NCI-H748 treated with DMSO at 0.1 percent for 48 hours (cell line): ENCODE measurements around the gene CST6.
"Not testable (repeated sequence)": the region's sequence is repeated elsewhere in the genome, so short reads cannot be mapped to it uniquely, and the experiment has no call there.

Source experiments
- DNase-seq: peaks from one replicate; lab custom pipeline; 2025; lab: John Stamatoyannopoulos, UW

CST6 gene

DNA sequence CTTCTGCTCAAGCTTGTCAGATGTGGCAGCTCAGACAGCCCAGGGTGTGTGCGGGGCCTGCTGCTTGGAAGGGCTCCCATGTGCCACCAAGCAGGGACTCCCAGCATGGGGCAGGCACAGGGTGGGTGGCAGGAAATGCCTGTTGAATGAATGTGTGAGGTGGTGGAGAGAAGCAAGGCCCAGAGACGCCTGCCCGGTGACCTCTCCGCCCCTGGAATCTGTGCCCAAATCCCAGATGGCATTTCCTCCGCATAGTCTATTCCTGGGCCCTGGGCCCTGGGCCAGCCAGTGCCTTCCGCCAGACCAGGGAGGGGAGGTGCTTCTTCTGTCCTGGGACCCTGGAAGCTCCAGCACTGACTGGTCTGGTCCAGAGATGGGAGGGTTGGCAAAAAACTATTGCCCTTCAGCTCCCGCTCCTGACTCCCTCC is 3.7 kb downstream of the CST6 start:
- no peak for DNase-seq

- no peak for DNase-seq
Observed at GRCh38 chr11:66015936-66016792, 4.4 kb downstream of the CST6 start.

DNA sequence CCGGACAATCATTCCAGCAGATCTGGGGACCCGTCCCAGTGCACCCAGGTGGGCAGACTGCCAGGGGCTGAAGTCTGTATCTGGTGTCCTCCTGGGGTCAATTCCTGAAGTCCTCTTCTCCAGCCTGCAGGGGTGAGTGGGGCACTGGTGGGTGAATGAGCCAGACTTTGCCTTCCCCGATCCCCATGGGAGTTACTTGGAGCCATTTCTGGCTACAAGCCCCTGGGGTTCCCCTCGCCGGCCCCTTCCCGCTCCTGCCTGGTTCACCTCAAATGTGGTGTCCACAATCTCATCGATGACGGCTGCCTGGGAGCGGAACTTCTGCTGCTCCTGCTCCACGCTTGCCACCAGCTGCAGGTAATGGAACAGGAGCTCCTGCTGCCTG is 5.0 kb downstream of the CST6 start:
- no peak for DNase-seq

DNA sequence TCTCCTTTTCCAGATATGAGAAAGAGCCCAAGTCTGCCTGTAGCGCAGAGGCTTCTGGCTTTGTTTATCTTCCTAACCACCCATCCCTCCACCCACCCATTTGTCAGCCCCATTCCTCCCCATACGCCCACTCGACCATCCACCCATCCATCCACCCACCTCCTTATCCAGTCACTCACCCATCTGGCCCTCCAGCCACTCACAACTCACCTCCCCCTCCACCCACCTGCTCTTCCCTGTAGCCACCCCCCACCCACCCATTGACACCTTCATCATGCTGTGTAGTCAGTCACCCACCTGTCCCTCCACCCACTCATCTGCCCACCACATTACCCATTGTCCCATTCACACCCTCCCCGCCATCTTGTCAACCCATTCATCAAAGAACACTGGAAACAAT is 5.5 kb downstream of the CST6 start:
- DNase-seq: no peak

DNA sequence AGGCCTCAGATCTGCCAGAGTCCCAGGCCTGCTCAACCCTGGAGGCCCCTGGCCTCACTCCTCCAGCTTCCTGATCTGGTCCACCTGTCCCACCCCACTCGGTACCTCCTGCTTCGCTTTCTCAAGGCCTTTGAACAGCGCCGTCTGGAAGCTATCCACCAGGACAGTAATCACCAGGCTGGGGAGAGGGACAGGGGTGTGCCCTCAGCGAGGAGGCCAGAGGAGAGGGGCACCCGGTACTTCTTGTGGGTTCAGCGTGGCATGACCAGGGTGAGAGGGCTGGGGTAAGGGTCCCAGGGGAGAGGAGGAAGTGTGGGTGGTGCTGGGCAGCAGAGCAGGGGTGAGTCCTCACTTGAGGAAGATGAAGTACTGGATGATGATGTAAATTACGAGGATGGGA is 8.4 kb downstream of the CST6 start:
- DNase-seq: no peak

DNA sequence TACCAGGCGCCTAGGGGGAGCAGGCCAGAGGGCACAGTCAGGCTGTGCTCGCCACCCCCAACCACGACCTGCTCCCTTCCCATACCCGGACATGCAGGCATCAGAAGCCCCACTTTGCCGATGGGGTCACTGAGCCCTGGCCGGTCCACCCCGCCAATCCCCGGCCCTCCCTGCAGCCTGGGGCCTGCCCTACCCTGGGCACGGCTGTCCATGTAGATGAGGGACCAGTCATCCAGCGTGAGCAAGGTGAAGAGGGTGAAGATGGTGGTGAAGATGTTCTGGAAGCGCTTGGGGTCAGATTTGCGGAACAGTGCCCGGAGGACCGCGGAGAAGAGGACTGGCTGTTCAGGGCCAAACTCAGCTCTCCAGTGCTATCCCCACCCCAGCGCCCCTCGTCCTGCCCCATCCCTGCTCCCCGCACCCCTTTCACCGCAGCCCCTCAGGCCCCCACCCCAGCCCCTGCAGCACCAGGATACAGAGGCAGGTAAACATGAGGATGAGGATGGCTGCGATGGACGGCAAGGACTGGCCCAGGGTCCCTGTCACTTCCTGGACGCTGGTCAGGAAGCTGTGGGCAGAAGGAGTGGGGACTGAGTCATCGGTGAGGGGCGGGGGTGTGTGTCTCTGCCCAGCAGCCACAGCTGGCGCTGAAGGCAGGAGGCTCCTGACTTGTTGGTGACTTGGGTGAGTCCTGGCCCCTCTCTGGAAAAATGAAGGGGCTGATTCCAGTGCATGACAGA is 9.0 kb downstream of the CST6 start:
- DNase-seq: no peak

- peak; percentile 40 for DNase-seq
Observed at GRCh38 chr11:66022401-66023185, 10.8 kb downstream of the CST6 start.

- not testable (repeated sequence) for DNase-seq
Observed at GRCh38 chr11:66023186-66023440, 11.3 kb downstream of the CST6 start.

DNA sequence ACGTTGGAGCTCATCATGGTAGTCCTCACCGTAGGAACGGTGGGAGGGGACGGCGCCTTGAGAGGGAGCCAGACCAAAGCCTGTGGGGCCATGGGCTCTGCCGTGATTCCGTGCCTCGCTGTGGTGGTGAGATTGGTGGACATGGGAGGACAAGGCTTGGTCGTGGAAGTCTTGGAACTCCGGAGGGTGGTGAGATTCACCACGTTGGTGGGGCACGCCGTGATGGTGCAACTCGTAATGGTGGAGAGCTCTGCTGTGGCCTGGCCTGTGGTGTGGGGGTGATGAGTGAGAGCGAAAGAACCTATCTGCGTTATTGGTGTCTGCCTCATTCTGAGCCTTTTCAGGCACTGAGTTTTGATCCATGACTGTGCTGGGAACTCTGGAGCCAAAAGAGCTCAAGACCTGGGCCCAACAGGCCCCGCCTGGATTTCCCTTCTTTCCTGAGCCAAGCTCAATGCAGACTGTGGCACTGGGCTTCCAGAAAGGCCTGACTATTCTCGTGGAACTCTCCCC is 14.3 kb downstream of the CST6 start, which contains the start of gene CATSPER1:
Gene CATSPER1 (minus strand): TSS at position 463 of the 513 bp plus-strand sequence. CDS start 100 bp downstream, at position 363.
- no peak for DNase-seq

GRCh38 chr11:66032957-66033735 is 21.3 kb downstream of the CST6 start:
- no peak for DNase-seq

DNA sequence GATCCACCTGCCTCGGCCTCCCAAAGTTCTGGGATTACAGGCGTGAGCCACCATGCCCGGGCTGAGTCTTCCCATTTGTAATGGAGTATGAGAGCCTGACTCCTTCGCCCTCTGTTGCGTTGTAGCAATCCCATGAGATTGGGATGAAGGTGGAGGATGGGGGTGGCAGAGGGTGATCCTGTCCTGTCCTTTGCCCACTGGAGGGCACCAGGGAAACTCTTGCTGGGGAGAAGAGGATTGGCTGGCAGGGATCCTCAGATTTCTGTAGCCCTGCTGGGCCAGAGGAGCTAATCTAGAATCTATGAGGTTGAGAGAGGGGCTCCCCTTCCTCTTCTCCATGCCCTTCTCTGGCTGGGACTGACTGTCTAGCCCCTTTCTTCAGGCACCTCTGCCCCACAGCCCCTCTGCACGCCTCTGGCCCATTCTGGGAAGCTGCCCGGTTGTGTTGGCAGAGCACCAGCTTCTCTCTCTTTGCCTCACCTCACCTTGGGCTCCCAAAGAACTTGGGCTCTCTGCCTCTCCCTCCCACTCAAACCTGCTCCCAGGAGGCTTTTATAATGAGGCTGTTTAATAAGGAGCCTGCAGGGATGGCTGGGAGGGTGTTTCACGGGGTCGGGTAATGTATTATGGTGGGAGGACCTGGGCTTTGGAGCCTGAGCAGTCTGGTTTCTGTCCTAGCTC is 24.0 kb downstream of the CST6 start:
- no peak for DNase-seq

GRCh38 chr11:66036334-66036710 is 24.5 kb downstream of the CST6 start:
- DNase-seq: no peak

GRCh38 chr11:66037327-66037726 is 25.5 kb downstream of the CST6 start:
- no peak for DNase-seq

DNA sequence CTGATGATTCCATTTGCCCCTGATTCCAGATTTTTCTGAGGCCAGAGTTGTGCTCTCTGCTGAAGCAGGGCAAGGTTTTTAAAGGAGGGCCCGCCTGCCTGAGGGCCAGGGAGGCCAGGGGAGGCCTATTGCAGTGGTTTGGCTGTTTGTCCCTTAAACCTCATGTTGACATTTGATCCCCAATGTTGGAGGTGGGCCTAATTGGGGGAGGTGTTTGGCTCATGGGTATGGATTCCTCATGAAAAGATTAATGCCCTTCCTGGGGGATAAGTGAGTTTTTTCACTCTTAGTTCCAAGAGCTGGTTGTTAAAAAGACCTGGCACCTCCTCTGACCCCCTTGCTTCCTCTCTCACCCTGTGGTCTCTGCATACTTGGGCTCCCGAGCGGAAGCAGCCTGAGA is 28.0 kb downstream of the CST6 start:
- no peak for DNase-seq

DNA sequence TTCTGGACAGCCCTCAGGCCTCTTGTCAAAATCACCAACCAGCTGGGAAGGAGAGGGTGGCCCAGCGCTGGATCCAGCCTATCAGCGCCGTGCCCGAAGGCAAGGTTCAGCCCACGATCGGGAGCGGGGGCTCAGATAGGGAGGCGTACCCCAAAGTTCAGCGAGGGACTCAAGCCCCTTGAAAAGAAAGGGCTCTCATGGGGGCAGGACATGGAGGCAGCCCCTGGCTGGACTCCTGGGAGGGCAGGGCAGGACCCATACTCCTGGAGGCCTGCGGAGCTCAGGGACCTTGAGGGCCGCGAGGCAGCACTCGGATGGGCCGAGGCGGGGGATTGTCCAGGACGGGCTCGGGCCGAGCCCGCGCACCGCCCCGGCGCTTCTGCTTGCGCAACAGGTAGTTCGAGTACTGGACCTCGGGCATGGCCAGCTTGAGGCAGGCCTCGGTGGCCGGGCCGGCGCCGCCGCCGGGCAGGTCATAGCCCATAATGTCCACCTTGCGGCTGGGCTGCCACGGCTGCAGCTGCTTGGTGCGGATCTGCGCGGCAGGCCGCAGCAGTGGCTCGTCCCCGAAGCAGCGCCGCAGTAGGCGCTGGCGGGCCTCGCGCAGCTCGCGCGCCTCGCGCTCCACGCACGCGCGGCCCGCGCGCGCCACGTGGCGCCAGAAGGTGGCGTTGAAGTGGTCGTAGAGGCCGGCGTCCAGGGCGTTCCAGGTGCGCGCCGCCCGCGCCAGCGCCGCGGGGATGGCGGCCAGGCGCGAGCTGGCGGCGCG is 30.6 kb downstream of the CST6 start:
- DNase-seq: no peak

DNA sequence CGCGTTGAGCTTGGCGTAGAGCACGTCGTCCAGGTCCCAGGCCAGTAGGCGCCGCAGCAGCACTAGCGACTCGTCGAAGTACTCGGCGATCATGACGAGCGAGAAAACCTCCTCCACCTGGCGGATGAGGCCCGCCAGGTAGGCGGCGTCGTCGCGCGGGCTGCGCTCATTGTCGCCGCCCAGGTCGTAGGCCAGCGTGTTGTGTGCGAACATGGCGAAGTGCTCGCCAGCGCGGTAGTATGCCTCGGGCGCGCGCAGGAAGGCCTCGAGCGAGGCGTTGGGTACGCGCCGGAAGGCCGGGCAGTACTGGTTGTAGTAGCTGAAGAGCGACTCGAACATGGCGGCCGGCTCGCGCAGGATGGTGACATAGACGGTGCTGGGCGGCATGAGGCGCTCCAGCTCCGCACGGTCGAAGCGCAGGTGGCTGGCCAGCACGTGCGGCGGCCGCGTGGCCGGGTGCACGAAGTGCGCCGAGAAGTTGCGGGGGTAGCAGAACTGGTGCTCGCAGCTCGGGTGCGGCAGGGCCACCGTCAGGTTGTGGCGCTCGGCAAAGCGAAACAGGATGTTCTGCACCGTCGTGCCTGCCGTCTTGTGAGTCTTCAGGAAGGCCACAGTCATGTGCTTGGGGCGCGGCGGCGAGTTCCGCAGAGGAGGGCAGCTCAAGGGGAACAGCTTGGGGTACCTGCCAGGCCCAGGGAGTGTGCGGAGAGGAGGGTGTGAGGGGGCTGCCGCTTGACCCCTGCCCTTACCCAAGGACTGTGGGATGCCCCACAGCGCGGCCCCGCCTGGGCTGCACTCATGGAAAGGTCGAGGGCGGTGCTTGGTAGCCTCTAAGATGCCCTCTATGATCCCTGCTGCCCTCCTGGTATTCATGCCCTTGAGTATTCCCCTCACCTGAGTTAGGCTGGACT is 31.4 kb downstream of the CST6 start:
- DNase-seq: no peak

GRCh38 chr11:66044757-66045156 is 32.9 kb downstream of the CST6 start:
- DNase-seq: no peak

DNA sequence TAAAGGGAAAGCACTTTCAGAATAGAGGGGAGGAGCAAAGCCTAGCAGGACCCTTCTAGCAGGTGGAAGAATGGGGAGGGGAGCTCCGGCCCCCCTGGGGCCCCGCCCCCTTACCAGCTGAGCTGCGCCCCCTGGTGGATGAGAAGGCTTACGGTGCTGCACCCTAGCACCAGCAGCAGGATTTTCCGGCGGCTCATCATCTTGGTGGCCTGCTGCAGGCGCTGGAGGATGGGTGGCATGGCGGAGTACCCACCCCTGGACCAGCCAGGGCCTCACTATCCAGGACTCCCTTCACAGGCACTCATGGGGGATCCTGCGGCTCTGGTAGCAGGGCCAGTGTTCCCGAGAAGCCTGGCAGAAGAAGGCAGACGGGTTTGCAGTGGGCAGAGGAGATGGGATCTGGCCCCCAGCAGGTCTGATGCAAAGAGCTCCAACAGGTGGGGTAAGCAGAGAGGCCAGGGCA is 33.4 kb downstream of the CST6 start:
- peak; percentile 69 for DNase-seq

GRCh38 chr11:66046901-66047300 is 35.1 kb downstream of the CST6 start:
- DNase-seq: no peak
